ENCODE results near the gene CUBN.

DNA sequence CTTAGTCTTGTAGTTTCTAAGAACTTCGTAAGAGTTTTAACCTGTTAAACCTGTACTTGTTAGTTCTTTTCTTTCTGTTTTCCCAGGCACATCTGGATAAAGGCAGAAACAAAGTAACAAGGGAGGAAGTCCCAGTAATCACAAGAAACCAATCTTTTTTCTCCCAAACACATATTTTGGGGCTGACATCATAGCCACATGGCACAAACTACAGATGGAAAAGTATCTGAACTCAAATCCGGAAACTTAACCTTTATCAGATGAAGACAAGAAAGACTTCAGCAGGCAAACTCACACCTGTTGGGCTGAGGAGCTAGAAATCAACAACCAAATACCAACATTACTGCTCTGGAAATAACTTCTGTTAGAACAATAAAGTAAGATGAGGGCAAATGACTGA lies 67.1 kb downstream of the CUBN start:
- TF ChIP-seq, protein P1, sequence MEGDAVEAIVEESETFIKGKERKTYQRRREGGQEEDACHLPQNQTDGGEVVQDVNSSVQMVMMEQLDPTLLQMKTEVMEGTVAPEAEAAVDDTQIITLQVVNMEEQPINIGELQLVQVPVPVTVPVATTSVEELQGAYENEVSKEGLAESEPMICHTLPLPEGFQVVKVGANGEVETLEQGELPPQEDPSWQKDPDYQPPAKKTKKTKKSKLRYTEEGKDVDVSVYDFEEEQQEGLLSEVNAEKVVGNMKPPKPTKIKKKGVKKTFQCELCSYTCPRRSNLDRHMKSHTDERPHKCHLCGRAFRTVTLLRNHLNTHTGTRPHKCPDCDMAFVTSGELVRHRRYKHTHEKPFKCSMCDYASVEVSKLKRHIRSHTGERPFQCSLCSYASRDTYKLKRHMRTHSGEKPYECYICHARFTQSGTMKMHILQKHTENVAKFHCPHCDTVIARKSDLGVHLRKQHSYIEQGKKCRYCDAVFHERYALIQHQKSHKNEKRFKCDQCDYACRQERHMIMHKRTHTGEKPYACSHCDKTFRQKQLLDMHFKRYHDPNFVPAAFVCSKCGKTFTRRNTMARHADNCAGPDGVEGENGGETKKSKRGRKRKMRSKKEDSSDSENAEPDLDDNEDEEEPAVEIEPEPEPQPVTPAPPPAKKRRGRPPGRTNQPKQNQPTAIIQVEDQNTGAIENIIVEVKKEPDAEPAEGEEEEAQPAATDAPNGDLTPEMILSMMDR (IDR thresholded peaks at IDR 0.05), result no peak
- TF ChIP-seq EP300 (IDR thresholded peaks at IDR 0.05) (no peak), POLR2AphosphoS5 (IDR thresholded peaks at IDR 0.05) (no peak), POLR2A (IDR thresholded peaks at IDR 0.05) (no peak)
